Breast epithelium (tissue), 3 donors: ENCODE data around the gene HOXD4.

Experiments
- POLR2A ChIP-seq: fragments of 450-650 bp; IDR thresholded peaks from one replicate; pipeline ENCODE4 v1.6.1; 2016; ENCODE audit warnings: antibody characterized with exemption, mild to moderate bottlenecking, moderate library complexity
- TF ChIP-seq, protein P1 (sequence below), 3 donors: fragments of 450-650 bp; IDR thresholded peaks; one replicate each; pipeline ENCODE4 v1.5.1; 2016 to 2017; ENCODE audit warnings: antibody characterized with exemption in 3 of 3, mild to moderate bottlenecking in 3 of 3, moderate library complexity in 3 of 3

DNA sequence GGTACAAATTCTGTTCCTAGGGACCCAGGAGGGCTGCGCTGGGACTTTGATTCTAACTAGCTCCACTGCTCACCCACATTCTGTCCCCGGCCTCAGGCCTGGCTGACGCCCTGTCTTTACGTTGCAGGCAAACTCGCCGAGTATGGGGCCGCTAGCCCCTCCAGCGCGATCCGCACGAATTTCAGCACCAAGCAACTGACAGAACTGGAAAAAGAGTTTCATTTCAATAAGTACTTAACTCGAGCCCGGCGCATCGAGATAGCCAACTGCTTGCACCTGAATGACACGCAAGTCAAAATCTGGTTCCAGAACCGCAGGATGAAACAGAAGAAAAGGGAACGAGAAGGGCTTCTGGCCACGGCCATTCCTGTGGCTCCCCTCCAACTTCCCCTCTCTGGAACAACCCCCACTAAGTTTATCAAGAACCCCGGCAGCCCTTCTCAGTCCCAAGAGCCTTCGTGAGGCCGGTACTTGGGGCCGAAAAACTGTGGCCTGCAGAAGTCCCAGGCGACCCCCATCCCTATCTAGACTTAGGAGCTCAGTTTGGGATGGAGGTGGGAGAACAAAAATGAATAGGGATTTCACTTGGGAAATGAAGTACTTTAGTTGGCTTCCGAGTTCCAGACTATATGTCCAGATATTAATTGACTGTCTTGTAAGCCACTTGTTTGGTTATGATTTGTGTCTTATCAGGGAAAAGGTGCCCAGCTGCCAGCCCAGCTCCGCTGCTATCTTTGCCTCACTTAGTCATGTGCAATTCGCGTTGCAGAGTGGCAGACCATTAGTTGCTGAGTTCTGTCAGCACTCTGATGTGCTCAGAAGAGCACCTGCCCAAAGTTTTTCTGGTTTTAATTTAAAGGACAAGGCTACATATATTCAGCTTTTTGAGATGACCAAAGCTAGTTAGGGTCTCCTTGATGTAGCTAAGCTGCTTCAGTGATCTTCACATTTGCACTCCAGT lies 38.6 kb downstream of the HOXD4 start:
- TF ChIP-seq POLR2A: no peak
- TF ChIP-seq, protein P1, sequence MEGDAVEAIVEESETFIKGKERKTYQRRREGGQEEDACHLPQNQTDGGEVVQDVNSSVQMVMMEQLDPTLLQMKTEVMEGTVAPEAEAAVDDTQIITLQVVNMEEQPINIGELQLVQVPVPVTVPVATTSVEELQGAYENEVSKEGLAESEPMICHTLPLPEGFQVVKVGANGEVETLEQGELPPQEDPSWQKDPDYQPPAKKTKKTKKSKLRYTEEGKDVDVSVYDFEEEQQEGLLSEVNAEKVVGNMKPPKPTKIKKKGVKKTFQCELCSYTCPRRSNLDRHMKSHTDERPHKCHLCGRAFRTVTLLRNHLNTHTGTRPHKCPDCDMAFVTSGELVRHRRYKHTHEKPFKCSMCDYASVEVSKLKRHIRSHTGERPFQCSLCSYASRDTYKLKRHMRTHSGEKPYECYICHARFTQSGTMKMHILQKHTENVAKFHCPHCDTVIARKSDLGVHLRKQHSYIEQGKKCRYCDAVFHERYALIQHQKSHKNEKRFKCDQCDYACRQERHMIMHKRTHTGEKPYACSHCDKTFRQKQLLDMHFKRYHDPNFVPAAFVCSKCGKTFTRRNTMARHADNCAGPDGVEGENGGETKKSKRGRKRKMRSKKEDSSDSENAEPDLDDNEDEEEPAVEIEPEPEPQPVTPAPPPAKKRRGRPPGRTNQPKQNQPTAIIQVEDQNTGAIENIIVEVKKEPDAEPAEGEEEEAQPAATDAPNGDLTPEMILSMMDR (IDR thresholded peaks at IDR 0.05): no peak
